ENCODE data around the gene CALN1. TPM values are rescaled to one million over a fixed set of nuclear protein-coding genes. Genes with fewer than 3 reads are reported as not detected.

Gene CALN1
- total and polyA plus RNA-seq, 4 donors, result 0.14 to 0.84 (median 0.24) TPM

DNA sequence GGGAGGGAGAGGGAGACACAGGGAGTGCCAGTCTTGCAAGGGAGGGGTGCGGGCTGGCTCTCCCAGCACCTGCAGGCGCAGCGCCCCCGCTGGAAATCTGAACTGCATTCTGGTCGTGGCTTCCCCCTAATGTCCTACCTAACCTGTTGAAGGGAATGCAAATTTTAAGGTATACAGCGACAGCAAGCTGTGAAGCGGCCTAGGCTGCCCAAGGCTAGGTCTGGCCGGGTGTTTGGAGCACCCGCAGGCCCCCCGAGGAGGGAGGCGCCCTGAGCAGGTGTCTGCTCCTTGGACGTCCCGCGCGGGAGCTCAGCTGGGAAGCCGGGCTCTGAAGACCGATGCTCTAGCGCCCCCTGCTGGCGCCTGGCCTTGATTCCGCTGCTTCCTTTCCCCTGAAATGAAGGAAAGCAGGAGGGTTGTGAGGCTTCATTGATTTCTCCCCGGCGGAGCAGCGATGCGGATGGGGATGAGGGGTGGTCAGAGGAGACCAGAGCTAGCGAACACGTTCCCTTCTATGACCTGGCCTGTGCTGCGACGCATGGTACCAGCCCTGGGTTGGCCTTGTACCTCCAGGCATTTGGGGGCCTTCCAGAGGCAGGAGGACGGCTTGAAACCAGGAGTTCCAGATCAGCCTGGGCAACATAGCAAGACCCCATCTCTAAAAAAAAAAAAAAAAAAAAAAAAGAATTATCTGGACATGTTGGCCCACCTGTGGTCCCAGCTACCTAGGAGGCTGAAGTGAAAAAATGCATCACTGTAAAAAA, 678.8 kb downstream of the CALN1 start:
- 4% methylated on average over 29 of the region's 29 CpGs for WGBS
- H3K4me1 ChIP-seq (ENCODE audit: control insufficient read depth in 4 of 4, insufficient read depth in 4 of 4, low read length in 3 of 4), result peaks cover 0 to 6% (median 2%) of the 10 kb centered on the region in 4 donors
- DNase-seq (ENCODE audit: low spot score), result peak; percentile 84
- no peaks in the 10 kb centered on the region for H3K27me3 ChIP-seq (ENCODE audit: control insufficient read depth in 4 of 4, insufficient read depth in 4 of 4, low read length in 3 of 4)
- TF ChIP-seq FOXA2 (IDR thresholded peaks at IDR 0.05) (no peak), FOXA1 (IDR thresholded peaks at IDR 0.05) (no peak), NR2F2 (IDR thresholded peaks at IDR 0.05) (no peak), GABPA (IDR thresholded peaks at IDR 0.05 in 1 of 2, conservative IDR thresholded peaks at IDR 0.05 in 1 of 2) (no peak), EGR1 (IDR thresholded peaks at IDR 0.05; ENCODE audit: low read depth in 2 of 2) (no peak), RAD21 (IDR thresholded peaks at IDR 0.05) (peak; percentile 84 to 92)
- TF ChIP-seq, protein P1, sequence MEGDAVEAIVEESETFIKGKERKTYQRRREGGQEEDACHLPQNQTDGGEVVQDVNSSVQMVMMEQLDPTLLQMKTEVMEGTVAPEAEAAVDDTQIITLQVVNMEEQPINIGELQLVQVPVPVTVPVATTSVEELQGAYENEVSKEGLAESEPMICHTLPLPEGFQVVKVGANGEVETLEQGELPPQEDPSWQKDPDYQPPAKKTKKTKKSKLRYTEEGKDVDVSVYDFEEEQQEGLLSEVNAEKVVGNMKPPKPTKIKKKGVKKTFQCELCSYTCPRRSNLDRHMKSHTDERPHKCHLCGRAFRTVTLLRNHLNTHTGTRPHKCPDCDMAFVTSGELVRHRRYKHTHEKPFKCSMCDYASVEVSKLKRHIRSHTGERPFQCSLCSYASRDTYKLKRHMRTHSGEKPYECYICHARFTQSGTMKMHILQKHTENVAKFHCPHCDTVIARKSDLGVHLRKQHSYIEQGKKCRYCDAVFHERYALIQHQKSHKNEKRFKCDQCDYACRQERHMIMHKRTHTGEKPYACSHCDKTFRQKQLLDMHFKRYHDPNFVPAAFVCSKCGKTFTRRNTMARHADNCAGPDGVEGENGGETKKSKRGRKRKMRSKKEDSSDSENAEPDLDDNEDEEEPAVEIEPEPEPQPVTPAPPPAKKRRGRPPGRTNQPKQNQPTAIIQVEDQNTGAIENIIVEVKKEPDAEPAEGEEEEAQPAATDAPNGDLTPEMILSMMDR (IDR thresholded peaks at IDR 0.05; ENCODE audit: low read depth, low read length, missing input control), result peak; percentile 83
- TF ChIP-seq, protein P2, sequence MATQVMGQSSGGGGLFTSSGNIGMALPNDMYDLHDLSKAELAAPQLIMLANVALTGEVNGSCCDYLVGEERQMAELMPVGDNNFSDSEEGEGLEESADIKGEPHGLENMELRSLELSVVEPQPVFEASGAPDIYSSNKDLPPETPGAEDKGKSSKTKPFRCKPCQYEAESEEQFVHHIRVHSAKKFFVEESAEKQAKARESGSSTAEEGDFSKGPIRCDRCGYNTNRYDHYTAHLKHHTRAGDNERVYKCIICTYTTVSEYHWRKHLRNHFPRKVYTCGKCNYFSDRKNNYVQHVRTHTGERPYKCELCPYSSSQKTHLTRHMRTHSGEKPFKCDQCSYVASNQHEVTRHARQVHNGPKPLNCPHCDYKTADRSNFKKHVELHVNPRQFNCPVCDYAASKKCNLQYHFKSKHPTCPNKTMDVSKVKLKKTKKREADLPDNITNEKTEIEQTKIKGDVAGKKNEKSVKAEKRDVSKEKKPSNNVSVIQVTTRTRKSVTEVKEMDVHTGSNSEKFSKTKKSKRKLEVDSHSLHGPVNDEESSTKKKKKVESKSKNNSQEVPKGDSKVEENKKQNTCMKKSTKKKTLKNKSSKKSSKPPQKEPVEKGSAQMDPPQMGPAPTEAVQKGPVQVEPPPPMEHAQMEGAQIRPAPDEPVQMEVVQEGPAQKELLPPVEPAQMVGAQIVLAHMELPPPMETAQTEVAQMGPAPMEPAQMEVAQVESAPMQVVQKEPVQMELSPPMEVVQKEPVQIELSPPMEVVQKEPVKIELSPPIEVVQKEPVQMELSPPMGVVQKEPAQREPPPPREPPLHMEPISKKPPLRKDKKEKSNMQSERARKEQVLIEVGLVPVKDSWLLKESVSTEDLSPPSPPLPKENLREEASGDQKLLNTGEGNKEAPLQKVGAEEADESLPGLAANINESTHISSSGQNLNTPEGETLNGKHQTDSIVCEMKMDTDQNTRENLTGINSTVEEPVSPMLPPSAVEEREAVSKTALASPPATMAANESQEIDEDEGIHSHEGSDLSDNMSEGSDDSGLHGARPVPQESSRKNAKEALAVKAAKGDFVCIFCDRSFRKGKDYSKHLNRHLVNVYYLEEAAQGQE (IDR thresholded peaks at IDR 0.05), result no peak
- no peaks in the 10 kb centered on the region for H3K36me3 ChIP-seq (ENCODE audit: control insufficient read depth in 4 of 4, insufficient read depth in 3 of 4, low read depth in 1 of 4, low read length in 3 of 4)
- H3K27ac ChIP-seq (ENCODE audit: low read depth in 1 of 2, low read length in 2 of 2), result no peak overlapping the region
- H3K9me3 ChIP-seq (ENCODE audit: control insufficient read depth in 4 of 4, low read length in 3 of 4), result peaks cover 0 to 2% (median 0%) of the 10 kb centered on the region in 4 donors
- H3K9ac ChIP-seq (ENCODE audit: low read depth in 1 of 2, low read length in 2 of 2), result no peak overlapping the region
- H3K4me3 ChIP-seq (ENCODE audit: low read depth in 1 of 3, low read length in 3 of 3), result peak overlapping the region in 1 of 3 donors; percentile 7

DNA sequence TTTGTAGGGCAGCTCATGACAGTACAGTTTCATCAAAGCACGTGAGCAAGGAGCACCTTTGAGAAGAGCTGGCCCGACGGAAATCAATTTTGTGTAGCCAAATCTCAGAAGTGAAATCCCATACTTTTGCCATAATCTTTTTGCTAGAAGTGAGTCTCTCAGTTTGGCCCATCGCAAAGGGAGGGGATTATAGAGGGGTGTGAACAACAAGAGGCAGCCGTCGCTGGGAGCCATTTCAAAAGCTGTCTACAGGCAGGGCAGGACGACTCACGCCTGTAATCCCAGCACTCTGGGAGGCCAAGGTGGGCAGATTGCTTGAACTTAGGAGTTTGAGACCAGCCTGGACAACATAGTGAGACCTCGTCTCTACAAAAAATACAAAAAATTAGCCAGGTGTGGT, 680.4 kb downstream of the CALN1 start:
- no peak overlapping the region for H3K4me3 ChIP-seq (ENCODE audit: low read depth in 1 of 3, low read length in 3 of 3)
- WGBS, result 92% methylated on average over 9 of the region's 9 CpGs
- H3K9ac ChIP-seq (ENCODE audit: low read depth in 1 of 2, low read length in 2 of 2), result no peak overlapping the region
- DNase-seq (ENCODE audit: low spot score), result no peak
- H3K27me3 ChIP-seq (ENCODE audit: control insufficient read depth in 4 of 4, insufficient read depth in 4 of 4, low read length in 3 of 4), result peaks cover 0 to 2% (median 0%) of the 10 kb centered on the region in 4 donors
- H3K36me3 ChIP-seq (ENCODE audit: control insufficient read depth in 4 of 4, insufficient read depth in 3 of 4, low read depth in 1 of 4, low read length in 3 of 4), result no peaks in the 10 kb centered on the region
- no peak overlapping the region for H3K27ac ChIP-seq (ENCODE audit: low read depth in 1 of 2, low read length in 2 of 2)
- peaks cover 0 to 2% (median 0%) of the 10 kb centered on the region in 4 donors for H3K9me3 ChIP-seq (ENCODE audit: control insufficient read depth in 4 of 4, low read length in 3 of 4)
- TF ChIP-seq, protein P2 (IDR thresholded peaks at IDR 0.05), result no peak
- H3K4me1 ChIP-seq (ENCODE audit: control insufficient read depth in 4 of 4, insufficient read depth in 4 of 4, low read length in 3 of 4), result peaks cover 0 to 6% (median 2%) of the 10 kb centered on the region in 4 donors

Small RNAs within 50 kb of the gene (small RNA-seq; reads per million reads assigned to genes)
- not detected for gene AC005011.1
- gene RNA5SP232, result not detected

All from liver (tissue), 10 donors.